DND-41 (cell line): Measurements from ENCODE around the gene ME3.

Source experiments
- ATAC-seq: fragments of 200-7000 bp; cut with Tn5 transposase; 3 replicates; pipeline ENCODE4 v1.9.1; 2021; ENCODE audit warnings: low read depth; ENCODE audit not compliant: insufficient read depth
- DNase-seq: peaks from one replicate; pipeline ENCODE4 v3.0.0-alpha.2; 2020
- H2AFZ ChIP-seq: 2 replicates; pipeline ENCODE4 v1.6.0; 2012; ENCODE audit warnings: low read depth, low read length
- H3K27ac ChIP-seq: 2 replicates; pipeline ENCODE4 v1.5.1; 2012; ENCODE audit warnings: low read length, inconsistent platforms
- H3K27me3 ChIP-seq: fragments of 200-600 bp; sonication (generic); 2 replicates; pipeline ENCODE4 v1.6.0; 2012; ENCODE audit warnings: low read length, mild to moderate bottlenecking, inconsistent platforms; ENCODE audit not compliant: insufficient read depth, poor library complexity
- H3K36me3 ChIP-seq: 2 replicates; pipeline ENCODE4 v1.5.1; 2012; ENCODE audit warnings: low read length, inconsistent platforms; ENCODE audit not compliant: insufficient read depth
- H3K4me1 ChIP-seq: 2 replicates; pipeline ENCODE4 v1.5.1; 2012; ENCODE audit warnings: mild to moderate bottlenecking, low read length; ENCODE audit not compliant: insufficient read depth
- H3K4me2 ChIP-seq: 2 replicates; pipeline ENCODE4 v1.6.0; 2012; ENCODE audit warnings: mild to moderate bottlenecking, moderate library complexity, low read length, inconsistent platforms; ENCODE audit not compliant: insufficient read depth
- H3K4me3 ChIP-seq, 2 experiments: fragments of 200-600 bp in 1 of 2; shearing (Covaris generic) in 1 of 2; 2 replicates each; pipeline ENCODE4 v1.5.1; 2012 to 2016; ENCODE audit warnings: inconsistent platforms in 2 of 2, low read length in 2 of 2, mild to moderate bottlenecking in 2 of 2, low read depth in 1 of 2, moderate library complexity in 1 of 2
- H3K79me2 ChIP-seq: 2 replicates; pipeline ENCODE4 v1.6.0; 2012; ENCODE audit warnings: low read length, inconsistent platforms; ENCODE audit not compliant: insufficient read depth
- H3K9ac ChIP-seq: 2 replicates; pipeline ENCODE4 v1.6.0; 2012; ENCODE audit warnings: low read depth, mild to moderate bottlenecking, inconsistent platforms, low read length, moderate library complexity
- H3K9me3 ChIP-seq: 2 replicates; pipeline ENCODE4 v1.5.1; 2012; ENCODE audit warnings: low read length, moderate library complexity, mild to moderate bottlenecking, inconsistent platforms; ENCODE audit not compliant: insufficient read depth, severe bottlenecking
- H4K20me1 ChIP-seq: 2 replicates; pipeline ENCODE4 v1.6.0; 2012; ENCODE audit warnings: low read length; ENCODE audit not compliant: insufficient read depth
- EZH2 ChIP-seq: IDR thresholded peaks from 3 replicates; pipeline ENCODE4 v1.6.1; 2012; ENCODE audit warnings: borderline replicate concordance, low read depth, mild to moderate bottlenecking, moderate library complexity, low read length, inconsistent platforms; ENCODE audit not compliant: severe bottlenecking
- TF ChIP-seq, protein P1 (sequence below): IDR thresholded peaks from 2 replicates; pipeline ENCODE4 v1.5.1; 2012; ENCODE audit warnings: borderline replicate concordance, low read length, moderate library complexity, mild to moderate bottlenecking; ENCODE audit not compliant: poor library complexity, severe bottlenecking; ENCODE audit errors: extremely low read depth

The ME3 gene

DNA sequence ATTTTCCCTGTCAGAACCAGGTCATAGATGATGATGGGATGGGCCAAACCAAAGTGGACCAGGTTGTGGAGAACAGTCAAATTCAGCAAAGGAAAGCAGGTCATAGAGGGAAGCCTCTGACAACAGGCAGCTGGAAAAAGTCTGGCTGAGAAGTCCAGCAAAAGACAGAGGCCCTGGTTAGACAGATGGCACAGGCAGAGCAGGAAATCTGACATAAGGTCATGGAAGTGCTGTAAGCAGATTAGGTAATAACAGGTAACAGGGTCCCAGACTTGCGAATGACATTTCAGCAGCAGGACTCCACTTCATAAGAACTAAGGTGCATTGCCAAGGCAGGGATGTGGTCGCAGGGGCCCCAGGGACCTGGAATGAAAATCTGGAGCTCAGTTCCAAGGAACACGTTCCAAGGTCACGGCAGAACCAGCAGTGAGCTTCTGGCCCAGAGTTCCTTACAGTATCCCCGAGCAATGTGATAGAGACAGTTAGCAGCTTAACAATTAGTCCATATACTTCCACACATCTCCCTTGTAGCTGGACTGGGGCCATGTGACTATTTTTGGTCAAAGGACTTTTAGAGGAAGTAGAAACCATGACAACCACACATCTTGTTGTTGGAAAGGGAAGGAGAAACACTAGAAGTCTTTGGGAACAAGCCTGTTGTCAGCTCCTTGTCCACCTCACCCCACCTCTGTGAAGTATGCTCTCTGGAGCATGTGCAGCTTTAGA is 75.4 kb downstream of the ME3 start:
- Histone ChIP-seq H3K4me1 (peaks cover 7% of the 10 kb centered on the region), H3K9ac (no peak overlapping the region), H3K9me3 (no peaks in the 10 kb centered on the region), H3K79me2 (no peaks in the 10 kb centered on the region), H3K27me3 (no peaks in the 10 kb centered on the region), H3K36me3 (no peaks in the 10 kb centered on the region), H4K20me1 (no peaks in the 10 kb centered on the region), H3K27ac (no peak overlapping the region), H2AFZ (no peak overlapping the region), H3K4me2 (no peak overlapping the region), H3K4me3 (no peak overlapping the region)
- TF ChIP-seq, protein P1, sequence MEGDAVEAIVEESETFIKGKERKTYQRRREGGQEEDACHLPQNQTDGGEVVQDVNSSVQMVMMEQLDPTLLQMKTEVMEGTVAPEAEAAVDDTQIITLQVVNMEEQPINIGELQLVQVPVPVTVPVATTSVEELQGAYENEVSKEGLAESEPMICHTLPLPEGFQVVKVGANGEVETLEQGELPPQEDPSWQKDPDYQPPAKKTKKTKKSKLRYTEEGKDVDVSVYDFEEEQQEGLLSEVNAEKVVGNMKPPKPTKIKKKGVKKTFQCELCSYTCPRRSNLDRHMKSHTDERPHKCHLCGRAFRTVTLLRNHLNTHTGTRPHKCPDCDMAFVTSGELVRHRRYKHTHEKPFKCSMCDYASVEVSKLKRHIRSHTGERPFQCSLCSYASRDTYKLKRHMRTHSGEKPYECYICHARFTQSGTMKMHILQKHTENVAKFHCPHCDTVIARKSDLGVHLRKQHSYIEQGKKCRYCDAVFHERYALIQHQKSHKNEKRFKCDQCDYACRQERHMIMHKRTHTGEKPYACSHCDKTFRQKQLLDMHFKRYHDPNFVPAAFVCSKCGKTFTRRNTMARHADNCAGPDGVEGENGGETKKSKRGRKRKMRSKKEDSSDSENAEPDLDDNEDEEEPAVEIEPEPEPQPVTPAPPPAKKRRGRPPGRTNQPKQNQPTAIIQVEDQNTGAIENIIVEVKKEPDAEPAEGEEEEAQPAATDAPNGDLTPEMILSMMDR = no peak
- TF ChIP-seq EZH2 = no peak
- DNase-seq (no peak), ATAC-seq (no peak)

DNA sequence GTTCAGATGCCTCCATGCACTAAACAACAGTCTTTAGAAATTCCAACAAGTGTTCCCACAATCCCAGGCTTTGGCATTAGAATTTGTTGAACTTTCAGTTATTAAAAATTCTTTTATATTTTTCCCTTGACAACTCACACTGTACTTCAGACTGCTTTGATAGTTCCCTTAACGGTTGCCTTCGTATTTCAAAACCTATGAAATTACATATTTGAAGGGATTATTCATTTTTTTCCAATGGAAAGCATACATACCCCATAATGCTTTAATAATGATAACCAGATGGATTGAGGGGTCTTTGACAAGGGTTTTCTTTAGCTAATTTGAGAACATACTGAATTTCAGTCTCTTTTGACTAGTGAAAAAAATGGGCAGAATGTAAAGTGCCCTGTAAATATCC is 76.5 kb downstream of the ME3 start:
- Histone ChIP-seq H3K79me2 (no peaks in the 10 kb centered on the region), H3K27me3 (no peaks in the 10 kb centered on the region), H4K20me1 (no peaks in the 10 kb centered on the region), H3K4me2 (no peak overlapping the region), H3K4me3 (no peak overlapping the region), H2AFZ (no peak overlapping the region), H3K9me3 (no peaks in the 10 kb centered on the region), H3K4me1 (peaks cover 7% of the 10 kb centered on the region), H3K36me3 (no peaks in the 10 kb centered on the region), H3K27ac (no peak overlapping the region), H3K9ac (no peak overlapping the region)
- DNase-seq (no peak), ATAC-seq (no peak)
- TF ChIP-seq, protein P1 = no peak
- no peak for TF ChIP-seq EZH2

DNA sequence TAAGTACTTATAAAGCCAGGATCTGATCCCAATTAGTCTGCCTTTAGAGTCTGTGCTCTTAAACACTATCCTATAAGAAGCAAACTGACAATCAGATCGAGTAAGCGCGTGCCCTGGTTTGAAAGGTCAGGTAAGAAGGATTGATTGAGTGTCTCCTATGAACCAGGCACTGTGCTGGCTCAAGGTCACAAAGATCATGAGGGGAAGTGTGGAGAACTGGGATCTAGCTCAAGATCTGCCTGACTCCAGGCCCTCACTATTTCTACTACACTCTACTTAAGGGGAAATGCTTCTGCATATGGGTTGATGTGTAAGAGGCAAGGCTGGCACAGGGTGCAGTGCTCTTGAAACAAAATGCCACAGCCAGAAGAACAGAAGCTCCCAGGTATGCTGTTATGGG is 77.0 kb downstream of the ME3 start:
- H3K9me3 ChIP-seq = no peaks in the 10 kb centered on the region
- H3K27ac ChIP-seq = no peak overlapping the region
- DNase-seq (no peak), ATAC-seq (no peak)
- no peak overlapping the region for H3K9ac ChIP-seq
- TF ChIP-seq, protein P1 = no peak
- no peak for TF ChIP-seq EZH2
- no peaks in the 10 kb centered on the region for H4K20me1 ChIP-seq
- H3K4me1 ChIP-seq = peaks cover 7% of the 10 kb centered on the region
- H2AFZ ChIP-seq = no peak overlapping the region
- no peaks in the 10 kb centered on the region for H3K27me3 ChIP-seq
- H3K36me3 ChIP-seq = no peaks in the 10 kb centered on the region
- H3K4me3 ChIP-seq = no peak overlapping the region
- H3K4me2 ChIP-seq = no peak overlapping the region
- H3K79me2 ChIP-seq = no peaks in the 10 kb centered on the region
